H1 (cell line): ENCODE data around the gene ALOX5AP. TPM values are rescaled to one million over a fixed set of nuclear protein-coding genes. Genes with fewer than 3 reads are reported as not detected.

ENCODE experiments used
- CTCF ChIA-PET: fragments of 300-600 bp; sonication (Branson Sonifier 250); formaldehyde crosslinking; loops from one replicate; lab custom pipeline; 2021; ENCODE audit not compliant: partially characterized antibody; lab: Charles Lee
- POLR2A ChIA-PET: fragments of 300-600 bp; sonication (Branson Sonifier 250); formaldehyde crosslinking; loops from one replicate; lab custom pipeline; 2021; ENCODE audit warnings: inconsistent platforms; ENCODE audit not compliant: partially characterized antibody; lab: Charles Lee
- DNase-seq, 2 experiments: peaks; one replicate each; pipeline versions ENCODE4 v3.0.0 to v3.0.0-alpha.2; 2010 to 2022; ENCODE audit warnings: low spot score in 2 of 2, low read depth in 1 of 2, mixed read lengths in 1 of 2
- FAIRE-seq: peaks from 2 replicates; lab custom pipeline; 2011; peaks lifted over from hg19 to GRCh38; lab: Jason Lieb, UNC
- H2AFZ ChIP-seq: 2 replicates; pipeline ENCODE4 v1.8.1; 2012; ENCODE audit warnings: low read length, inconsistent platforms
- H2AK5ac ChIP-seq: 2 replicates; pipeline ENCODE4 v1.6.1; 2013; ENCODE audit warnings: low read depth, low read length
- H2BK120ac ChIP-seq: replicated peaks from 2 replicates; pipeline ENCODE3; 2013; ENCODE audit warnings: low read depth, low read length, inconsistent platforms
- H2BK12ac ChIP-seq: 2 replicates; pipeline ENCODE4 v1.6.1; 2013; ENCODE audit warnings: low read depth, low read length
- H2BK15ac ChIP-seq: 2 replicates; pipeline ENCODE4 v1.6.1; 2013; ENCODE audit warnings: low read length
- H2BK20ac ChIP-seq: 2 replicates; pipeline ENCODE4 v1.6.1; 2013; ENCODE audit warnings: low read length
- H2BK5ac ChIP-seq: 2 replicates; pipeline ENCODE4 v1.6.1; 2013; ENCODE audit warnings: low read depth, low read length
- H3K14ac ChIP-seq: 2 replicates; pipeline ENCODE4 v1.6.1; 2013; ENCODE audit warnings: inconsistent platforms; ENCODE audit not compliant: insufficient read length
- H3K18ac ChIP-seq: 2 replicates; pipeline ENCODE4 v1.6.1; 2013; ENCODE audit warnings: low read length; ENCODE audit errors: extremely low read depth
- H3K23ac ChIP-seq: 2 replicates; pipeline ENCODE4 v1.6.1; 2013; ENCODE audit warnings: inconsistent platforms; ENCODE audit not compliant: insufficient read length
- H3K23me2 ChIP-seq: 2 replicates; pipeline ENCODE4 v1.6.1; 2013; ENCODE audit warnings: low read depth, low read length
- H3K27ac ChIP-seq: 2 replicates; pipeline ENCODE4 v1.6.1; 2011; ENCODE audit warnings: low read depth, low read length, inconsistent platforms
- H3K27me3 ChIP-seq, 4 experiments: replicated peaks in 1 of 4; 1 replicate in 1 of 4; 2 replicates in 3 of 4; pipeline versions ENCODE4 v1.6.1 to v1.8.1; 2011 to 2013; ENCODE audit warnings: low read length in 3 of 4, mild to moderate bottlenecking in 3 of 4, inconsistent platforms in 2 of 4, mixed read lengths in 2 of 4, moderate library complexity in 1 of 4; ENCODE audit not compliant: control insufficient read depth in 3 of 4, insufficient read depth in 3 of 4; ENCODE audit errors: extremely low read depth in 1 of 4
- H3K36me3 ChIP-seq, 4 experiments: 2 replicates each; pipeline versions ENCODE4 v1.6.1 to v1.8.1; 2011 to 2013; ENCODE audit warnings: mild to moderate bottlenecking in 4 of 4, low read length in 3 of 4, moderate library complexity in 2 of 4, control low read depth in 1 of 4, inconsistent platforms in 1 of 4; ENCODE audit not compliant: insufficient read depth in 4 of 4, control insufficient read depth in 2 of 4
- H3K4ac ChIP-seq: replicated peaks from 2 replicates; pipeline ENCODE3; 2013; ENCODE audit warnings: low read length, low read depth, mixed read lengths, inconsistent platforms; ENCODE audit not compliant: insufficient read length
- H3K4me1 ChIP-seq, 4 experiments: replicated peaks in 1 of 4; 1 replicate in 1 of 4; 2 replicates in 3 of 4; pipeline versions ENCODE4 v1.6.1 to v1.8.1; 2011 to 2013; ENCODE audit warnings: low read length in 3 of 4, inconsistent platforms in 2 of 4, mixed read lengths in 1 of 4; ENCODE audit not compliant: insufficient read depth in 4 of 4, control insufficient read depth in 3 of 4
- H3K4me2 ChIP-seq, 2 experiments: 2 replicates each; pipeline versions ENCODE4 v1.6.1 to v1.8.1; 2011 to 2013; ENCODE audit warnings: low read depth in 2 of 2, low read length in 2 of 2, control low read depth in 1 of 2, inconsistent platforms in 1 of 2, mild to moderate bottlenecking in 1 of 2; ENCODE audit not compliant: insufficient read depth in 1 of 2
- H3K4me3 ChIP-seq, 4 experiments: fragments of 200-600, 300-600 bp in 1 of 4; sonication (generic), shearing (Covaris generic), sonication (Bioruptor Twin) in 1 of 4; 2 replicates each; pipeline versions ENCODE4 v1.5.1 to v1.8.1; 2011 to 2016; ENCODE audit warnings: low read length in 4 of 4, low read depth in 3 of 4, control low read depth in 2 of 4, inconsistent platforms in 2 of 4, mild to moderate bottlenecking in 2 of 4, mixed read lengths in 1 of 4, moderate library complexity in 1 of 4; ENCODE audit not compliant: insufficient read depth in 2 of 4; ENCODE audit errors: extremely low read depth in 1 of 4
- H3K56ac ChIP-seq: replicated peaks from 2 replicates; pipeline ENCODE3; 2013; ENCODE audit warnings: low read depth, mild to moderate bottlenecking, mixed read lengths, low read length, inconsistent platforms; ENCODE audit not compliant: insufficient read length
- H3K79me1 ChIP-seq: 2 replicates; pipeline ENCODE4 v1.6.1; 2013; ENCODE audit warnings: low read depth, low read length, control low read depth
- H3K79me2 ChIP-seq, 2 experiments: 2 replicates each; pipeline versions ENCODE4 v1.6.1 to v1.8.1; 2012 to 2013; ENCODE audit warnings: low read length in 2 of 2, mild to moderate bottlenecking in 2 of 2, inconsistent platforms in 1 of 2; ENCODE audit not compliant: insufficient read depth in 2 of 2, control insufficient read depth in 1 of 2
- H3K9ac ChIP-seq, 4 experiments: replicated peaks in 1 of 4; 1 replicate in 1 of 4; 2 replicates in 3 of 4; pipeline versions ENCODE4 v1.6.1 to v1.8.1; 2011 to 2013; ENCODE audit warnings: low read depth in 3 of 4, low read length in 3 of 4, control low read depth in 2 of 4, mild to moderate bottlenecking in 2 of 4, moderate library complexity in 2 of 4, inconsistent platforms in 1 of 4; ENCODE audit errors: extremely low read depth in 1 of 4
- H3K9me3 ChIP-seq, 2 experiments: 2 replicates each; pipeline versions ENCODE4 v1.6.1 to v1.8.1; 2012 to 2013; ENCODE audit warnings: mild to moderate bottlenecking in 2 of 2, moderate library complexity in 2 of 2, control low read depth in 1 of 2, inconsistent platforms in 1 of 2, low read depth in 1 of 2, low read length in 1 of 2, mixed read lengths in 1 of 2; ENCODE audit not compliant: insufficient read depth in 2 of 2
- H4K20me1 ChIP-seq, 2 experiments: replicated peaks in 1 of 2; 2 replicates each; pipeline versions ENCODE3 to v1.8.1; 2011 to 2013; ENCODE audit warnings: inconsistent platforms in 2 of 2, low read length in 2 of 2, mild to moderate bottlenecking in 1 of 2; ENCODE audit not compliant: insufficient read depth in 2 of 2, control insufficient read depth in 1 of 2
- H4K5ac ChIP-seq: 2 replicates; pipeline ENCODE4 v1.6.1; 2013; ENCODE audit warnings: low read length, low read depth, mixed read lengths, inconsistent platforms; ENCODE audit not compliant: insufficient read length
- H4K8ac ChIP-seq: 2 replicates; pipeline ENCODE4 v1.8.0; 2013; ENCODE audit warnings: mild to moderate bottlenecking, moderate library complexity, low read length, inconsistent platforms; ENCODE audit not compliant: insufficient read depth; ENCODE audit errors: extremely low read depth
- H4K91ac ChIP-seq: replicated peaks from 2 replicates; pipeline ENCODE3; 2013; ENCODE audit warnings: low read length, mixed read lengths, inconsistent platforms; ENCODE audit not compliant: insufficient read length
- BACH1 ChIP-seq: IDR thresholded peaks from 2 replicates; pipeline ENCODE4 v1.6.1; 2012; ENCODE audit warnings: low read length, improper control_type of control experiment
- BRCA1 ChIP-seq: IDR thresholded peaks from 2 replicates; pipeline ENCODE4 v1.6.1; 2012; ENCODE audit warnings: low read depth, low read length, improper control_type of control experiment
- E2F6 ChIP-seq: IDR thresholded peaks from 2 replicates; pipeline ENCODE4 v1.6.1; 2012; ENCODE audit warnings: inconsistent platforms
- EGR1 ChIP-seq: IDR thresholded peaks from 2 replicates; pipeline ENCODE4 v1.6.1; 2011; ENCODE audit warnings: low read depth, low read length, borderline replicate concordance
- MAX ChIP-seq: IDR thresholded peaks from 2 replicates; pipeline ENCODE4 v1.6.1; 2012; ENCODE audit warnings: inconsistent platforms
- NANOG ChIP-seq: IDR thresholded peaks from 2 replicates; pipeline ENCODE4 v1.6.1; 2011; ENCODE audit warnings: low read length, low read depth, mild to moderate bottlenecking, inconsistent platforms; ENCODE audit not compliant: insufficient read depth, poor library complexity, severe bottlenecking
- SRF ChIP-seq: IDR thresholded peaks from 2 replicates; pipeline ENCODE4 v1.6.1; 2011; ENCODE audit warnings: mild to moderate bottlenecking, low read depth, low read length, moderate library complexity
- TEAD4 ChIP-seq: IDR thresholded peaks from 2 replicates; pipeline ENCODE4 v1.6.1; 2012; ENCODE audit warnings: low read depth, low read length, inconsistent platforms, mixed read lengths
- WGBS, 2 experiments: shearing (Covaris generic) in 1 of 2; methylation state at CpG; one replicate each; pipeline versions ENCODE4 v1.1.6 to v1.1.7; 2013 to 2015; ENCODE audit warnings: low lambda C conversion rate in 2 of 2, mixed read lengths in 2 of 2, inconsistent platforms in 1 of 2, low coverage in 1 of 2, missing lambda C conversion rate in 1 of 2; ENCODE audit not compliant: insufficient replicate concordance in 2 of 2, insufficient coverage in 1 of 2, insufficient read length in 1 of 2; ENCODE audit errors: extremely low coverage in 1 of 2, missing lambda C conversion rate in 1 of 2; 5-methylcytosine and 5-hydroxymethylcytosine counted together
- polyA plus RNA-seq, 7 experiments: library from polyadenylated mRNA; depleted of rRNA in 3 of 7; stranded (reverse) in 5 of 7; unstranded in 2 of 7; fragments of >200 nt in 5 of 7; fragments of 200-250 nt in 2 of 7; gene quantifications; 1 replicate in 5 of 7; 2 replicates in 1 of 7; 4 replicates in 1 of 7; pipeline versions ENCODE4 v1.2.1 to v1.2.3, GENCODE V29; 2011 to 2013; ENCODE audit warnings: missing spikeins in 2 of 7, mixed read lengths in 2 of 7
- total RNA-seq: library from RNA; stranded (reverse); fragmentation: NEBNext Ultra II Directional; extraction: Animal tissue kit (Norgen Biotek cat#: 25700); gene quantifications from 2 replicates; pipeline ENCODE4 v1.2.1, GENCODE V29; 2021
- TF ChIP-seq, protein P1 (sequence below): IDR thresholded peaks from 2 replicates; pipeline ENCODE4 v1.6.1; 2011; ENCODE audit warnings: low read depth, mild to moderate bottlenecking, low read length; ENCODE audit not compliant: insufficient read depth
- TF ChIP-seq, protein P2 (sequence below): IDR thresholded peaks from 2 replicates; pipeline ENCODE4 v1.6.1; 2012; ENCODE audit warnings: low read length, inconsistent platforms

ALOX5AP gene
- total and polyA plus RNA-seq, 2 of the 8 experiments (the other 6 are each of a cell fraction or from before 2014, with no cell fraction given) = not detected

GRCh38 chr13:30799356-30799824 lies 64.0 kb downstream of the ALOX5AP start:
- Histone ChIP-seq H2BK5ac (no peak overlapping the region), H3K27ac (no peak overlapping the region), H3K27me3 (peaks cover 0 to 3% (median 0%) of the 10 kb centered on the region in 4 experiments; a peak in 1 of 7 replicates), H4K8ac (no peak overlapping the region), H3K4me3 (no peak overlapping the region), H4K5ac (no peak overlapping the region), H3K4me1 (peaks cover 0 to 5% (median 2%) of the 10 kb centered on the region in 4 experiments; a peak in 4 of 7 replicates), H2BK12ac (no peak overlapping the region), H3K14ac (no peak overlapping the region), H2AK5ac (no peak overlapping the region), H3K79me2 (no peaks in the 10 kb centered on the region), H3K4me2 (no peak overlapping the region), H3K56ac (no peak overlapping the region), H2BK20ac (no peak overlapping the region), H3K4ac (no peak overlapping the region), H3K18ac (no peak overlapping the region), H3K79me1 (no peaks in the 10 kb centered on the region), H3K9ac (no peak overlapping the region), H3K23ac (no peak overlapping the region), H3K36me3 (no peaks in the 10 kb centered on the region), H4K91ac (no peak overlapping the region), H4K20me1 (no peaks in the 10 kb centered on the region), H2BK15ac (no peak overlapping the region), H2AFZ (no peak overlapping the region), H3K9me3 (no peaks in the 10 kb centered on the region), H3K23me2 (no peaks in the 10 kb centered on the region), H2BK120ac (no peak overlapping the region)
- DNase-seq (no peak), FAIRE-seq (no peak)
- ChIA-PET POLR2A (no interaction called here), CTCF (interaction anchor here (1.6 to 1.8 kb wide), 2 partner anchors 66 to 119 kb away, joined by 4 to 6 read pairs; no protein-coding TSS in a partner anchor)
- WGBS, 2 experiments = 79% methylated on average over 12 of the region's 12 CpGs; no CpG with 5 or more reads in 1 of the 2 experiments
- TF ChIP-seq BACH1 = no peak
- TF ChIP-seq MAX = no peak
- TF ChIP-seq TEAD4 = no peak
- TF ChIP-seq EGR1 = no peak
- TF ChIP-seq E2F6 = no peak
- no peak for TF ChIP-seq NANOG
- TF ChIP-seq, protein P1, sequence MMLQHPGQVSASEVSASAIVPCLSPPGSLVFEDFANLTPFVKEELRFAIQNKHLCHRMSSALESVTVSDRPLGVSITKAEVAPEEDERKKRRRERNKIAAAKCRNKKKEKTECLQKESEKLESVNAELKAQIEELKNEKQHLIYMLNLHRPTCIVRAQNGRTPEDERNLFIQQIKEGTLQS = no peak
- TF ChIP-seq, protein P2, sequence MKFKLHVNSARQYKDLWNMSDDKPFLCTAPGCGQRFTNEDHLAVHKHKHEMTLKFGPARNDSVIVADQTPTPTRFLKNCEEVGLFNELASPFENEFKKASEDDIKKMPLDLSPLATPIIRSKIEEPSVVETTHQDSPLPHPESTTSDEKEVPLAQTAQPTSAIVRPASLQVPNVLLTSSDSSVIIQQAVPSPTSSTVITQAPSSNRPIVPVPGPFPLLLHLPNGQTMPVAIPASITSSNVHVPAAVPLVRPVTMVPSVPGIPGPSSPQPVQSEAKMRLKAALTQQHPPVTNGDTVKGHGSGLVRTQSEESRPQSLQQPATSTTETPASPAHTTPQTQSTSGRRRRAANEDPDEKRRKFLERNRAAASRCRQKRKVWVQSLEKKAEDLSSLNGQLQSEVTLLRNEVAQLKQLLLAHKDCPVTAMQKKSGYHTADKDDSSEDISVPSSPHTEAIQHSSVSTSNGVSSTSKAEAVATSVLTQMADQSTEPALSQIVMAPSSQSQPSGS = no peak
- TF ChIP-seq BRCA1 = no peak
- no peak for TF ChIP-seq SRF
